ENCODE data around the gene GPC3. TPM values are rescaled to one million over a fixed set of nuclear protein-coding genes. Genes with fewer than 3 reads are reported as not detected.
"Not testable (repeated sequence)": the region's sequence is repeated elsewhere in the genome, so short reads cannot be mapped to it uniquely, and the experiment has no call there.

The GPC3 gene
- polyA plus RNA-seq, 1 experiment: not detected

DNA sequence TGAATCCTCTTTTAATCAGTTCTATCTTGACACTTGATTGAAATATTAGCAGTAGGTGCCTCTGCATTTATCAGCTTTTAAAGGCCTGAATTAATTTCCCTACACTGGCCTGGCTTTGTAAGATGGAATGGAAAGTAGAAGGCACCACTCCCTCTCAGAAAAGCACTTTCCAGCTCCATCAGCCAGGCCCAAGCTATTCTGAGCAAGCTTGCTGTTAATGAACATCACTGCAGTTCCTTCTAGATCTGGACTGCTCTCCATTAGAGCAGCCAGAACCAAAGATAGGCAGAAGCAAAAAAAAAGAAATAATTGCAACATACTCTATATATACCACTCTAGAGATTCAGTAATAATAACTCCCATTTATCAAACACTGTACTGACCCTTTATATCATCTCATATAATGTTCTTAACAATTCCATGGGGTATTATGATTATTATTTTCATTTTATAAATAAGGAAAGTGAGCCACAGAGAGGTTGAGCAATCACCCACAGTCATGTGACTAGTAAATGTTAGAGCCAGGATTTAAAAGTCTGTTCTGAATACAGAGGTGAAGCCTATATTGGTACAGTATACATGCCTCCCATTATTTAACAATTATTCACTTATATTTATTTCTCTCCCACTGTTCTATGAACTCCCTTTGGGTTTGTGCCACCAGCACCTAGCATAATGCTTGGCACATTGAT, 39.4 kb upstream of the GPC3 start:
- ChIA-PET CTCF (no interaction called here), POLR2A (no interaction called here)
- Histone ChIP-seq H3K4me3 (ENCODE audit: low read depth, low read length) (no peak overlapping the region), H3K27me3 (ENCODE audit: control insufficient read depth, insufficient read depth, low read length) (no peaks in the 10 kb centered on the region), H3K36me3 (ENCODE audit: control insufficient read depth, insufficient read depth, low read length) (no peaks in the 10 kb centered on the region)
- DNase-seq (ENCODE audit: low read depth): no peak
- TF ChIP-seq, protein P1, sequence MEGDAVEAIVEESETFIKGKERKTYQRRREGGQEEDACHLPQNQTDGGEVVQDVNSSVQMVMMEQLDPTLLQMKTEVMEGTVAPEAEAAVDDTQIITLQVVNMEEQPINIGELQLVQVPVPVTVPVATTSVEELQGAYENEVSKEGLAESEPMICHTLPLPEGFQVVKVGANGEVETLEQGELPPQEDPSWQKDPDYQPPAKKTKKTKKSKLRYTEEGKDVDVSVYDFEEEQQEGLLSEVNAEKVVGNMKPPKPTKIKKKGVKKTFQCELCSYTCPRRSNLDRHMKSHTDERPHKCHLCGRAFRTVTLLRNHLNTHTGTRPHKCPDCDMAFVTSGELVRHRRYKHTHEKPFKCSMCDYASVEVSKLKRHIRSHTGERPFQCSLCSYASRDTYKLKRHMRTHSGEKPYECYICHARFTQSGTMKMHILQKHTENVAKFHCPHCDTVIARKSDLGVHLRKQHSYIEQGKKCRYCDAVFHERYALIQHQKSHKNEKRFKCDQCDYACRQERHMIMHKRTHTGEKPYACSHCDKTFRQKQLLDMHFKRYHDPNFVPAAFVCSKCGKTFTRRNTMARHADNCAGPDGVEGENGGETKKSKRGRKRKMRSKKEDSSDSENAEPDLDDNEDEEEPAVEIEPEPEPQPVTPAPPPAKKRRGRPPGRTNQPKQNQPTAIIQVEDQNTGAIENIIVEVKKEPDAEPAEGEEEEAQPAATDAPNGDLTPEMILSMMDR (IDR thresholded peaks at IDR 0.05; ENCODE audit: insufficient read depth, low read depth, low read length): no peak

- no peak for DNase-seq (ENCODE audit: low read depth)
- ChIA-PET POLR2A (no interaction called here), CTCF (no interaction called here)
- H3K36me3 ChIP-seq (ENCODE audit: control insufficient read depth, insufficient read depth, low read length): no peaks in the 10 kb centered on the region
- H3K4me3 ChIP-seq (ENCODE audit: low read depth, low read length): no peak overlapping the region
- TF ChIP-seq, protein P1 (IDR thresholded peaks at IDR 0.05; ENCODE audit: insufficient read depth, low read depth, low read length): no peak
- H3K27me3 ChIP-seq (ENCODE audit: control insufficient read depth, insufficient read depth, low read length): no peaks in the 10 kb centered on the region
Observed at GRCh38 chrX:134023851-134024281, 38.5 kb upstream of the GPC3 start.

- TF ChIP-seq, protein P1 (IDR thresholded peaks at IDR 0.05; ENCODE audit: insufficient read depth, low read depth, low read length): no peak
- no peak for DNase-seq (ENCODE audit: low read depth)
- Histone ChIP-seq H3K36me3 (ENCODE audit: control insufficient read depth, insufficient read depth, low read length) (no peaks in the 10 kb centered on the region), H3K4me3 (ENCODE audit: low read depth, low read length) (no peak overlapping the region), H3K27me3 (ENCODE audit: control insufficient read depth, insufficient read depth, low read length) (no peaks in the 10 kb centered on the region)
- ChIA-PET POLR2A (no interaction called here), CTCF (interaction anchor here (0.7 kb wide), 1 partner anchor 61 kb away, joined by 5 read pairs; no protein-coding TSS in a partner anchor)
Observed at GRCh38 chrX:134020910-134021309, 35.5 kb upstream of the GPC3 start.

- ChIA-PET CTCF (no interaction called here), POLR2A (no interaction called here)
- Histone ChIP-seq H3K36me3 (ENCODE audit: control insufficient read depth, insufficient read depth, low read length) (no peaks in the 10 kb centered on the region), H3K4me3 (ENCODE audit: low read depth, low read length) (no peak overlapping the region), H3K27me3 (ENCODE audit: control insufficient read depth, insufficient read depth, low read length) (no peaks in the 10 kb centered on the region)
- TF ChIP-seq, protein P1 (IDR thresholded peaks at IDR 0.05; ENCODE audit: insufficient read depth, low read depth, low read length): no peak
- DNase-seq (ENCODE audit: low read depth): no peak
Observed at GRCh38 chrX:134019567-134020206, 34.3 kb upstream of the GPC3 start.

- DNase-seq (ENCODE audit: low read depth); H3K27me3 ChIP-seq (ENCODE audit: control insufficient read depth, insufficient read depth, low read length); POLR2A ChIA-PET; H3K36me3 ChIP-seq (ENCODE audit: control insufficient read depth, insufficient read depth, low read length); CTCF ChIA-PET; H3K4me3 ChIP-seq (ENCODE audit: low read depth, low read length): not testable (repeated sequence)
Observed at GRCh38 chrX:134016309-134016708, 30.9 kb upstream of the GPC3 start.

DNA sequence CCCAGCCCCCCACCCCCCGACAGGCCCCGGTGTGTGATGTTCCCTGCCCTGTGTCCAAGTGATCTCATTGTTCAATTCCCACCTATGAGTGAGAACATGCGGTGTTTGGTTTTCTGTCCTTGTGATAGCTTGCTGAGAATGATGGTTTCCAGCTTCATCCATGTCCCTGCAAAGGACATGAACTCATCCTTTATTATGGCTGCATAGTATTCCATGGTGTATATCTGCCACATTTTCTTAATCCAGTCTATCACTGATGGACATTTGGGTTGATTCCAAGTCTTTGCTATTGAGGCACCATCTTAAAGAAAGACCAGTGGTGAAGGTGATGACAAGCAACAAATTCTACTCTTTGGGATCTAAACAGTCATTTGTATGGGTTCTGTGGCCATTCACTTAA, 30.1 kb upstream of the GPC3 start:
- CTCF ChIA-PET; H3K27me3 ChIP-seq (ENCODE audit: control insufficient read depth, insufficient read depth, low read length); POLR2A ChIA-PET; DNase-seq (ENCODE audit: low read depth); H3K36me3 ChIP-seq (ENCODE audit: control insufficient read depth, insufficient read depth, low read length); H3K4me3 ChIP-seq (ENCODE audit: low read depth, low read length): not testable (repeated sequence)

Data from BJ (cell line).